ENCODE results near the gene KRT80. TPM values are rescaled to one million over a fixed set of nuclear protein-coding genes. Genes with fewer than 3 reads are reported as not detected.

The KRT80 gene
- total RNA-seq, 1 donor: 1.3 TPM

DNA sequence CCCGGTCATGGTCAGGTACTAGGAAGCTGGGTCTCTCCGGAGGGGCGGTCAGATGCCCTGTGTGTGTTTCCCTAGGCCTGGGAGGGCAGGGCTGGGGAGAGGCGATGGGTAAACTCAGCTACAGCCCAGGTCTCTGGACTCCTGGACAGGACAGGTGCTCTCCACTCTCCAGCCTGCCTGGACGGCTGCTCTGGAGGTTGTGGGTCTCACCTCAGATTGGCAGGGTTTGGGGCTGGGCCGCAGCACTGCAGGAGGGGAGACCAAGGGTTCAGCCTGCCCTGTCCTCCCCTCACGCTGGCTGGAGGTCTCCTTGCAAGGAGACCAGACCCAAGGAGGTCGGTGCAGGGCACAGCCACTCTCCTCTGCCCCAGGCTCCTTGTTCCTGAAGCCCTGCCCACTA, 7.8 kb downstream of the KRT80 start:
- TF ChIP-seq CTCF (IDR thresholded peaks at IDR 0.05; ENCODE audit: insufficient read depth, low read depth, low read length): no peak
- DNase-seq (ENCODE audit: low read depth): no peak

DNA sequence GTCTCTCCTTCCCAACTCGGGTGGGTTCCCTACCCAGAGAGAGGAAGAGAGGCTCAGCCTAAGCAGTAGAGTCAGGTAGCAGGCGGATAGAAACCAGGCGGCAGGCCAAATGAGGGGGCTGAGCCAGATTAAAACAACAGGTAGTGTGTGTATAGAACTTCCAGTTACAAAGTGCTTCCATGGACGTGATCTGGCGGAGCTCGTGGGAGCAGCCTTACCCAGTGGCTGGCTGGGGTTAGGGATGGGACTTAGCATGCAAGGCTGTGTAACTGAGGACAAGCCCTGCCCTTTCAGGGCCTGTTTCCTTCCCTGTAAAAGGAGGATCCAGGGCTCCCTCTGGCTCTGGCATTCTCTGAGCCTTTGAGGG, 8.3 kb downstream of the KRT80 start:
- no peak for DNase-seq (ENCODE audit: low read depth)

More for the DNA sequence above, 7.8 kb downstream of the KRT80 start:
- no peak overlapping the region for H3K4me3 ChIP-seq (ENCODE audit: low read depth, low read length)

GRCh38 chr12:52182898-52183543, 8.8 kb downstream of the KRT80 start:
- H3K4me3 ChIP-seq (ENCODE audit: low read depth, low read length): no peak overlapping the region
- no peak for DNase-seq (ENCODE audit: low read depth)
- no peak for TF ChIP-seq CTCF (IDR thresholded peaks at IDR 0.05; ENCODE audit: insufficient read depth, low read depth, low read length)

More for the DNA sequence above, 8.3 kb downstream of the KRT80 start:
- TF ChIP-seq CTCF (IDR thresholded peaks at IDR 0.05; ENCODE audit: insufficient read depth, low read depth, low read length): no peak
- no peak overlapping the region for H3K4me3 ChIP-seq (ENCODE audit: low read depth, low read length)

- no peak for DNase-seq (ENCODE audit: low read depth)
- H3K4me3 ChIP-seq (ENCODE audit: low read depth, low read length): no peak overlapping the region
- TF ChIP-seq CTCF (IDR thresholded peaks at IDR 0.05; ENCODE audit: insufficient read depth, low read depth, low read length): no peak
Measured at GRCh38 chr12:52182384-52182783, 9.4 kb downstream of the KRT80 start.

- no peak for TF ChIP-seq CTCF (IDR thresholded peaks at IDR 0.05; ENCODE audit: insufficient read depth, low read depth, low read length)
- DNase-seq (ENCODE audit: low read depth): peak; percentile 65
Measured at GRCh38 chr12:52181746-52182145, 10.1 kb downstream of the KRT80 start.

DNA sequence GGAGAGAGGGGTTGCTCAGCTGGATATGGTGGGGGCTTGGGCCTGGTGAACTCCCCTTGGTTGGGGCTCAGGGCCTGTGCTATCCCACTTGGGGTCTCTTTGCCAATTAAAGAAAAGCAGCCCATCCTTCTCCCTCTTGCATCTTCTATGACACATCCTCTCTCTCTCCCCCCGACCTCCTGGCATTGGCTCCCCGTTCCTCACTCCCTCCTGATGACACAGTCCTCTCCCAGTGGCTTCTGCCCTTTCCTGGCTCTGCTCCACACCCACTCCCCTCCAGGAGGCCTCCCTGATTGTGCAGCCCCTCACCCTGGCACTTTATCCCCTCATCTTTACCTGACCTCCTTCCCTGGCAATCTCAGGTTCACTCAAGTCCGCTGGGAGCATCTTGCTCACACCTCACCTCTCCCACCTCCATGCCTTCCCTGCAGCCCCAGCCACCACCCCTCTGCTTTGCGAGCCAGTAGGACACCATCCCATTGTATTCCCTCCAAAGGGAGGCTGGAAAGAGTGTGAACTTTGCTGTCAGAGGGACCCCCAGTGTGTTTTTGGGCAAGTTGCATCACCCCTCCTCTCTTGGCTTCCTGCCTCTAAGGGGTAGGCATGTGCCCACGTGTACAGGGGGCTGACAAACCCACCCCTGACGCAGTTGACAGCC, 10.7 kb downstream of the KRT80 start:
- no peak for DNase-seq (ENCODE audit: low read depth)
- H3K4me3 ChIP-seq (ENCODE audit: low read depth, low read length): no peak overlapping the region
- TF ChIP-seq CTCF (IDR thresholded peaks at IDR 0.05; ENCODE audit: insufficient read depth, low read depth, low read length): no peak

More at GRCh38 chr12:52181746-52182145, 10.1 kb downstream of the KRT80 start:
- H3K4me3 ChIP-seq (ENCODE audit: low read depth, low read length): no peak overlapping the region
